ENCODE measurements around the gene ENOX2. TPM values are rescaled to one million over a fixed set of nuclear protein-coding genes. Genes with fewer than 3 reads are reported as not detected.

The ENOX2 gene
- total RNA-seq, 1 donor from 2014 or later, result 8.1 TPM

DNA sequence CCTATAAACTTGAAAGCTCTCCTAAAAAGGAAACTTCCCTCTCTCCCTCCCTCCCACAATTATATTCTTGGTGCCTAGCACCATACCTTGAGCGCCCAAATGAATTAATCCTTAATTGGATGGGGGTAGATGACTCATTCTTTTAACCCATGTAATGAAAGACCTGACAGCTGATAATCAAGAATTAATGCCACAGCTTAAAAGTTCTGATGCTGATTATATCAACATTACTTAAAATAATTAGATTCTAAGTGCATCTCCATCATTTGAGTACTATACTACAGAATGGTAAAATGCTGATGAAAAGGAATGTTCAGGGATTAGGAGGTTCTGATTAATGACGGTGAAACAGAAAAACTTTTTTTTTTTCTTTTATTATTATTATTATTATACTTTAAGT is 117.0 kb downstream of the ENOX2 start:
- no peak for DNase-seq (ENCODE audit: low read depth)
- TF ChIP-seq, protein P1, sequence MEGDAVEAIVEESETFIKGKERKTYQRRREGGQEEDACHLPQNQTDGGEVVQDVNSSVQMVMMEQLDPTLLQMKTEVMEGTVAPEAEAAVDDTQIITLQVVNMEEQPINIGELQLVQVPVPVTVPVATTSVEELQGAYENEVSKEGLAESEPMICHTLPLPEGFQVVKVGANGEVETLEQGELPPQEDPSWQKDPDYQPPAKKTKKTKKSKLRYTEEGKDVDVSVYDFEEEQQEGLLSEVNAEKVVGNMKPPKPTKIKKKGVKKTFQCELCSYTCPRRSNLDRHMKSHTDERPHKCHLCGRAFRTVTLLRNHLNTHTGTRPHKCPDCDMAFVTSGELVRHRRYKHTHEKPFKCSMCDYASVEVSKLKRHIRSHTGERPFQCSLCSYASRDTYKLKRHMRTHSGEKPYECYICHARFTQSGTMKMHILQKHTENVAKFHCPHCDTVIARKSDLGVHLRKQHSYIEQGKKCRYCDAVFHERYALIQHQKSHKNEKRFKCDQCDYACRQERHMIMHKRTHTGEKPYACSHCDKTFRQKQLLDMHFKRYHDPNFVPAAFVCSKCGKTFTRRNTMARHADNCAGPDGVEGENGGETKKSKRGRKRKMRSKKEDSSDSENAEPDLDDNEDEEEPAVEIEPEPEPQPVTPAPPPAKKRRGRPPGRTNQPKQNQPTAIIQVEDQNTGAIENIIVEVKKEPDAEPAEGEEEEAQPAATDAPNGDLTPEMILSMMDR (conservative IDR thresholded peaks at IDR 0.05; ENCODE audit: low read depth, low read length), result no peak
- no peak overlapping the region for H3K4me3 ChIP-seq (ENCODE audit: low read depth, low read length)

DNA sequence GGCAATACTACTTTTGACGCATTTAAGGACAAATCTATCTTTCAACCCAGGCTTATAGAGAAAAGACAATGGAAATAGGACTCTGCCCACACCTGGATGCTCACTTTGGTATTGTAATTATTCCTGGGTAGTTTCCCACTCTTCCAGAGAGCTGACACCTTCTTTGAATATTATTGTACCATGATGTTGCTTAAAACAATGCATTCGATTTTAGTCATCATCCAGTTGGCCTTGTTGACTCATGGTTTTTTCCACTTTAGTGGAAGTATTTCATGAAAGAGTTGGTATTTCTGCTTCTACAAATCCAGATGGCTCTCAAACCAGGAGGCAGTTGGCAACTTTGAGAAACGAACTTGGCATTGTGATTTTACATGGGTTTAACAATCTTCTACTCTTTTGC is 124.2 kb downstream of the ENOX2 start:
- TF ChIP-seq, protein P1 (conservative IDR thresholded peaks at IDR 0.05; ENCODE audit: low read depth, low read length), result no peak
- H3K4me3 ChIP-seq (ENCODE audit: low read depth, low read length), result no peak overlapping the region
- no peak for DNase-seq (ENCODE audit: low read depth)

DNA sequence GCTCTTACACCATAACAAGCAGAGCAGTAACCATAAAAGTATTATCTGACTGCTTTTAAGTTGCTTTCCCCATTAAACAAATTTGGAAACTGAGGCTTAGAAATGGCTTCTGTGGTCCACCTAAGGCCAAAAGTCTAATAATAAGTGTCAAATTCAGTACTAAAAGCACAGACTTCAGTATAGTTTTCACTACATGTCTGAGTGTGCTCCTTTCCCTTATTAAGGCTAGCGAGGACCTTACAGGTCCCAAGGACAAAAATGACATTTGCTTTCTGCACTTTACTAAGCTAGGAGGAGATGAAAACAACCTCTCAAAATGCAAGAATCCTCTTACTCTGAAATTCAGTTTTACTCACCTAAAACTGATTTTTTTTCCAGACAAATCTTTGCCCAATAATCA is 127.2 kb downstream of the ENOX2 start:
- TF ChIP-seq, protein P1 (conservative IDR thresholded peaks at IDR 0.05; ENCODE audit: low read depth, low read length), result no peak
- DNase-seq (ENCODE audit: low read depth), result no peak

DNA sequence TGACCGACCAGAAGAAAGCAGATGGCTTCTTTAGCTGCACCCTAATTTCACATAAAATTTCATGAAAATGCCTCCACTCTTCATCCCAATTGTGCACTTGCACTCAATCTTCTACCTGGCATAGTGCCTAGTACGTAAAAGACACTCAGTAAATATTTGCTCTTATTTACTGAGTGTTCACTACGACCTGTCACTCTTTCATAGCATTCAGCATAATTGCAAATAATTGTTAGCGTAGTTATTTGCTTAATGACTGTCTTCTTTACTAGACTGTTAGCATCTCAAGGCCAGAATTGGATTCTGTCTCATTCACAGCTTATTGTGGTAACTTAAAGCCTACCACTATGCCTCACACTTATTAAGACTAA is 130.2 kb downstream of the ENOX2 start:
- DNase-seq (ENCODE audit: low read depth), result no peak
- no peak overlapping the region for H3K4me3 ChIP-seq (ENCODE audit: low read depth, low read length)
- TF ChIP-seq, protein P1 (conservative IDR thresholded peaks at IDR 0.05; ENCODE audit: low read depth, low read length), result no peak

More for the DNA sequence above, 127.2 kb downstream of the ENOX2 start:
- H3K4me3 ChIP-seq (ENCODE audit: low read depth, low read length), result no peak overlapping the region

DNA sequence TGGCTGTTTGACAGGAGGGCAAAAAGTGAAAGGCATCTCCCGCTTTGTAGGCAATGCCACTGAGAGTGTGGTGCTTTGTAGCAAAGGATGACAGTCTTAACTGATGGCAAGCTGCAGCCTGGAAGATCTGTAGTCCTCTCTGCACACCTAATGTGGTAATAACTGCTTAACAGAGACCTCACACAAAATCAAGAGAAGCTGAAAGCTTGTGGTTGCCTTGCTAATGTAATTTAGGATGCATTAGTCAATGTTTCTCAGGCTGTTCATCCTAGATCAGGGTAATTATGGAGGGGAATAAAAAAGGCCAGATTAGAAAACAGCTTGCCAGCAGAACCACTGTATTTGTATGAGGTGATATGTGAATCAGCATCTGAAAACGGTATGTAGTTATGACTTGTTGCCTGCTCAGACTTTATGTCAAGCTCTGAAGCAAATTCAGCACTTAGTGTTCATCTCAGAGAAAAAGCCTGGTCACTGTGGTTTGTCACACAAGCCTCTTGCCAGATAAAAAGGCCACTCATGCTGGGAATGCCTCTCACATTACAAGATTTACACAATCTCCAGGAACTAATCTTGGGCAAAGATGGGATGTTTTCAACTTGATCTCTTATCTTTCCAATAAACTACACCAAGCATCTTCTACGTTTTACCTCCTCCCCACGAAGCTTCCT is 130.8 kb downstream of the ENOX2 start:
- H3K4me3 ChIP-seq (ENCODE audit: low read depth, low read length), result no peak overlapping the region

DNA sequence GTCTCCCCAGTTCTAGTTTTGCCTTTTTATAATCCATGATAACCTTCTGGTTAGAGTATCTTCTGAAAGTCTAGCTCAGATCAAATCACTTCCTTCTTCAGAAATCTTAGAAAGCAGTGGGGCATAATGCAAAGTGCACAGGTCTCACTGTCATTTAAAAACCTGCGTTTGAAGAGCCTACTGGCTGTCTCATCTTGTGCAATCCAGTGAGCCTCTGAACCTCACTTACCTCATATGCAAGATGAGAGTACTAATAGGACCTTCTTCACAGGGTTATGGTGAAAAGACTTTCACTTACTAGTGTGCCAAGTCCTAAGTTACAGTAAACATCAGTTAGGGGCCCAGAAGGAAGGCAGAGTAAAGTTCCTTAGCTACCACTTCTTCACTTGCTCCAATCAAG is 131.4 kb downstream of the ENOX2 start:
- no peak overlapping the region for H3K4me3 ChIP-seq (ENCODE audit: low read depth, low read length)
- no peak for DNase-seq (ENCODE audit: low read depth)
- TF ChIP-seq, protein P1 (conservative IDR thresholded peaks at IDR 0.05; ENCODE audit: low read depth, low read length), result no peak

More for the DNA sequence above, 130.8 kb downstream of the ENOX2 start:
- TF ChIP-seq, protein P1 (conservative IDR thresholded peaks at IDR 0.05; ENCODE audit: low read depth, low read length), result no peak
- DNase-seq (ENCODE audit: low read depth), result no peak

DNA sequence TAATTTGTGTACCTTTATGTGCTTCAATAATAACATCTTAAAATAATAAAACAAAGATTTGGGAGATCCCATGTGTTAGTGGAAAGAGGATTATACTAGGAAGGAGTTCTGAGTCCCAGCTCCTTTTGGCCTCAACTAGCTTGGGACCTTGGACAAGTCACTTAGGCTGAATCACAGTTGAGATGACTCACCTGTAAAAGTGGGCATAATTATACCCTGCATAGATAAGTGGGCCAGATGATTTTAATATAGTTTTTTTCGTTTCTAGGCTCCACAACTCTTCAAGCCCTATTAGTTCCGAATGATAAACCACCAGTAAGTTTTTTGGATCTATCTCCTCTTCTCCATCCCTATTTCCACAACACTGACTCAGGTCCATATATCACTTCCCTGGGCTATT is 131.8 kb downstream of the ENOX2 start:
- no peak overlapping the region for H3K4me3 ChIP-seq (ENCODE audit: low read depth, low read length)
- TF ChIP-seq, protein P1 (conservative IDR thresholded peaks at IDR 0.05; ENCODE audit: low read depth, low read length), result no peak
- DNase-seq (ENCODE audit: low read depth), result no peak

Measured in epithelial cell of proximal tubule (primary cell).